GOT3 (cell line): ENCODE data around the gene ELOA2.
"Not testable (repeated sequence)": the region's sequence is repeated elsewhere in the genome, so short reads cannot be mapped to it uniquely, and the experiment has no call there.

ENCODE experiments used
- DNase-seq: peaks from one replicate; lab custom pipeline; 2025; ENCODE audit warnings: mixed read lengths; lab: John Stamatoyannopoulos, UW

Gene ELOA2

DNA sequence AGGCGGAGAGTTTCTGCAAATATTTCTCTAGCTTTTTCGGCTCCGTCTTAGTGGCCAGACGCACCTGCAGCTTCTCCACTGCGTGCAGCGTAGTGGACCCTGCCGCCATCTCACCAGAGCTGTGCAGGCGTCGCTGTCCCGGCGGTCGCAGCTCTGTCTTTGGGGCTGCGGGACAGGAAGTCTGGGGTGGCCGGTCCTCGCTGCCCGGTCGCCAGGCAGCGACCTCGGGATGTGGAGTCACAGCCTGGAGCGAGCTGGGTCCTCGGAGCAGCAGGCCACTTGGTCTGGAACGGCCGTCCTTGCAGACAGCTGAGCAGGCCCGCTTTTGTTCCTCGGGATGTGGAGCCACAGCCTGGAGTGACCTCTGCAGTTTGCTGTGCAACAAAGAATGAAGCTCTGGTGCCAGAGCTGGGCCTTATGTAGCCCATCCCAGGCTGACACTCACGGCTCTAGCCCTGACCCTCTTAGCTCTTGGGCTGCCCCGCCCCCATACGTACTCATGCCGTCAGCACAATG lies at the start of gene ELOA2:
TSS of gene ELOA2 (minus strand) at position 466 of the 516 bp plus-strand sequence. CDS start at position 109, 357 bp downstream.
- no peak for DNase-seq

DNA sequence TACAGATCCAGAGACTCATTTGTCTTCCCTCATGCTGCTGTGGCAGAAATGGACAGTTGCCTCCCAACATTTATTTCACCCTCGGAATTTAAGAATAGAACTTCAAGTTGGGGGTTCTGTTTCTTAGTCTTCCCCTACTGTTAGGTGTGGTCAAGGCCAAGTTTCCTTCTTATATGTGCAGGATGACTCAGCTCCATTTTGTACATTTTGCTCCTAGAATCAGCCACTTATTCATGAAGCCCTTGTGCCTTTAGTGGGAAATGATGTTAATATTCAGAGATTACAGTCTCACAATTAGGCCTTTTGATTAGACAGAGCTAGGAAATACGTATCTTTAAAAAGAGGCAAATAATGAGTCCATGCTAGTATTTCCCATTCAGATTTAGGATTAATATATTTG lies 46.2 kb upstream of the ELOA2 start:
- DNase-seq: no peak

DNA sequence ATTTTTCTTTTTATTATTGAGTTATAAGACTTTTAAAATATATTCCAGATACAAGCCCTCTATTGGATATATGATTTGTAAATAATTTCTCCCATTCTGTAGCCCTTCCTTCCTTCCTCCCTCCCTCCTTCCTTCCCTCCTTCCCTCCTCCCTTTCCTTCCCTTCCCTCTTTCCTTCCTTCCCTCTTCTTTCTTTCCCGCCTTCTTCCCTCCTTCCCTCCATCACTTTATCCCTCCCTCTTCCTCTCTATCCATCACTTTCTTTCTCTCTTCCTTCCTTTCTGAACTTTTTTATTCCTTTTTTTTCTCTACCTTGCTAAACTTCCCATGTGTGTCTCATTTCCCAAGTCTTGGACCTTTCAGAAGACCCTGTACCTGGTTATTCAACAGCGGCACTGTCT lies 45.5 kb upstream of the ELOA2 start:
- no peak for DNase-seq

DNA sequence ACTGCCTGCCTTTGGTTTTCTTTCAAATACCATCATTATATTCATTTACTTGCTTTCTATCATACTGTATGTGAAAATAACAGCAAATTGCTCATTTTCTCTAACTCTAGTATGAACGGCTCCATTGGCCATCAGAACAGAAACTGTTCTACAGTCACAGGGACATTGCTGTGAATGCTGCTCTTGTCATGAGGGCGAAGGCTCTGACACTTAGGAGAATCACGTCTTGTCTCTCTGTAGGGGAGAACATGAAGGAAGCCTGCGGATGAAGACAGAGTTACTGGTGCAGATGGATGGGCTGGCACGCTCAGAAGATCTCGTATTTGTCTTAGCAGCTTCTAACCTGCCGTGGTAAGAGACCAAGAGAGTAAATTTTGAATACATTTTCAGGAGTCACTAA lies 41.7 kb upstream of the ELOA2 start:
- no peak for DNase-seq

- no peak for DNase-seq
Measured at GRCh38 chr18:47075098-47075883, 39.9 kb upstream of the ELOA2 start.

GRCh38 chr18:47067648-47068047 lies 32.2 kb upstream of the ELOA2 start:
- no peak for DNase-seq

GRCh38 chr18:47063096-47063495 lies 27.7 kb upstream of the ELOA2 start:
- DNase-seq: no peak

DNA sequence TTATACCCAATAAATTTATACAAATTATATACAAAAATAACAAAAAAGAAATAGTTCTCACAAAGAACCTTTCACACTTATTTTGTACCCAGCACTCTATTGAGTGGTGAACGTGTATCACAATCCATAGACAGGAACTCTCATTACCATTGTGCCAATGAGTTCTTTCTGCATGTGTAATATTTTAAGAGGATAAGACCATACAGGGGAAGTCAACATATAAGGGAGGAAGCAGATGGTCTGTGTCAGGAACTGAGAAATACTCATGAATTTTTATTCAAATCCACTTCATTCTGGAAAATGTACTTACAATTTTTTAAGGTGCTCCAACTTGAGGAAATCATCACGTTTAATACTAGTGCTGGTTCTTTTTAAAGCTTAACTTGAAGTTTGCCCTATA lies 27.1 kb upstream of the ELOA2 start:
- no peak for DNase-seq

- no peak for DNase-seq
Measured at GRCh38 chr18:47054369-47054768, 18.9 kb upstream of the ELOA2 start.

DNA sequence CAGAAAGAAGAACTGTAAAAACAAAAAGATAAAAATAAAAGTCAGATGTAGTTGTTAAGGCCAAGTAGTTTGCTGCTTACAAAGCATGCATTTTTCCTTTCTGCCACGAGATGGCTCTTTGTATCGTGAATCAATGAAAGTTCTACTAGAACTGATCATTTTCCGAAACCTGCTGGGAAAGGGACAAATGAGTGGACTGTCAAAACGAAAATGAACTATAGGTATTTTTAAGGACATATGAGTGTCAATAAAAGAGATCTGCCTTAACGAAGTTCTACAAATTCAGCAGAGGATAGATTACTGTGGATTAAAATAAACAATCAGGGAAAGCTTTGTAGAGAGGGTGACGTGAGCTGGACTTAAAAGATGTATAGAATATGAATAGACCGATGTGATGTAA lies 15.0 kb upstream of the ELOA2 start:
- no peak for DNase-seq

- no peak for DNase-seq
Measured at GRCh38 chr18:47040982-47041381, 5.6 kb upstream of the ELOA2 start.

- no peak for DNase-seq
Measured at GRCh38 chr18:47036927-47037578, 1.6 kb upstream of the ELOA2 start.

DNA sequence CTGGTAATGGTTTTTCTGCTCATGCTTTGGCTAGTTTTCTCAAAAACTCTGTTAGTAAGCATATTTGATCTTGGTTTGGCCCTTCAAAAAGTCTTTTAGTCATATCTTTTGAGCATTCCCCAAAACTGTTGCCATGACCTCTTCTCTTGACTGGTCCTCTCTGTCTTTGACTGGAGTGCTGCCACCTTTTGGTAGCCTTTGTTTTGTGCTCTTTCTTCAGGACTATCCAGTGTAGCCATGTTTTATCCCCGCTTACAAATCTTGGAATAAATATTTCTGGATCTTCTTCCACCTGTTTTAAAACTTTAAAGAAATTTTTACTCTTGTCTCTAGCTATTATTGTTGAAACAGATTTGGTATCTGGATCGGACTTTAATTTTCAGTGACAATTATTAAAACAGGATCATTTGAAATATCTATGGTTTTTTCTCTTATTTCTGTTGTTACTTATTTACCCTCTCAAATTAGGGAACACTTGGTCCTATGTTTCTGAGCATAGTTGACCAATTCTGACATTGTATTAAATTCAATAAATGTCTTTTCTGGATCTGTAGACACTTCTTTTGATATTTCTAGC lies 965 bp upstream of the ELOA2 start:
- no peak for DNase-seq

DNA sequence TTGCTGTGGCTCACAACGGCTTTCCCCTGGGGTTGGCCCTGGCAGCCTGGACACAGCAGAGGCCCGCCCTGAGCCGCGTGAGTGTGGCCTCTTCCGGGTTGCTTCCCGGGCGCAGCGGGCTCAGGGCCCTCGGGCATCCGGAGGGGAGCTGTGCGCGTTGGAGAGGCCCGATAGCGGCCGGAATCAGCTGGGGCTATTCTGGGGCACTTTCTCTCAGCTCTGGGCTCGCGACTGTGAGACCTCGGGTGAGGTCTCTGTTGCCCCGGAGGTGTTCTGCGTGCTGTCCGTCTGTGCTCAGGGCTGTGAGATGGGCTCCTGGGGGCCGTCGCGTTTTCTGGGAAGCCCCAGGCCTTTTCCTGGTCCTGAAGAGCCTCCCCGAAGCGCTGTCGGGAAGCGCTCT lies 830 bp downstream of the ELOA2 start:
- DNase-seq: not testable (repeated sequence)

- no peak for DNase-seq
Measured at GRCh38 chr18:47032945-47033344, 2.5 kb downstream of the ELOA2 start.

- DNase-seq: not testable (repeated sequence)
Measured at GRCh38 chr18:47030887-47031286, 4.5 kb downstream of the ELOA2 start.

GRCh38 chr18:47029684-47030353 lies 5.6 kb downstream of the ELOA2 start:
- not testable (repeated sequence) for DNase-seq

- not testable (repeated sequence) for DNase-seq
Measured at GRCh38 chr18:47028738-47029137, 6.7 kb downstream of the ELOA2 start.

- not testable (repeated sequence) for DNase-seq
Measured at GRCh38 chr18:47025557-47026174, 9.8 kb downstream of the ELOA2 start.

DNA sequence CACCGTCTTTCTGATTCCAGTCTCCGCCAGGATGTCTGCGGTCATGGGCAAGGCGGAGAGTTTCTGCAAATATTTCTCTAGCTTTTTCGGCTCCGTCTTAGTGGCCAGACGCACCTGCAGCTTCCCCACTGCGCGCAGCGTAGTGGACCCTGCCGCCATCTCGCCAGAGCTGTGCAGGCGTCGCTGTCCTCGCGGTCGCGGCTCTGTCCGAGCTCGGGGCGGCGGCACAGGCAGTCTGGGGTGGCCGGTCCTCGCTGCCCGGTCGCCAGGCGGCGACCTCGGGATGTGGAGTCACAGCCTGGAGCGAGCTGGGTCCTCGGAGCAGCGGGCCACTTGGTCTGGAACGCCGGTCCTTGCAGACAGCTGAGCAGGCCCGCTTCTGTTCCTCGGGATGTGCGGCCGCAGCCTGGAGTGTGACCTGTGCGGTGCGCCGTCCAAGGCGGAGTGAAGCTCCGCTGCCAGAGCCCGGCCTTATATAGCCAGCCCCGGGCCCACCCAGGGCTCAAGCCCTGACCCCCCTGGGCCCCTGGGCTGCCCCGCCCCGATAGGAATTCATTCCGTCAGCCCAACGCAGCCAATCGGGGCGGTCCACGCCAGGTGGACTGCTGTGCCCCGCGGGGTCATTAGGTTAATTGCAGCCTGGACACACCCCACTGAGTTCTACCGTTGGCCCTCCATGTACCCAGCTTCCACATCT lies 11.5 kb downstream of the ELOA2 start:
- not testable (repeated sequence) for DNase-seq

GRCh38 chr18:47022821-47023220 lies 12.6 kb downstream of the ELOA2 start:
- DNase-seq: not testable (repeated sequence)
